Measurements from ENCODE around the gene AMPH. TPM values are rescaled to one million over a fixed set of nuclear protein-coding genes. Genes with fewer than 3 reads are reported as not detected.

The AMPH gene
- total and polyA plus RNA-seq, 9 of the 15 experiments (the other 6 are each of a cell fraction or from before 2014, with no cell fraction given), result 0.03 to 0.35 TPM; not detected in 7

DNA sequence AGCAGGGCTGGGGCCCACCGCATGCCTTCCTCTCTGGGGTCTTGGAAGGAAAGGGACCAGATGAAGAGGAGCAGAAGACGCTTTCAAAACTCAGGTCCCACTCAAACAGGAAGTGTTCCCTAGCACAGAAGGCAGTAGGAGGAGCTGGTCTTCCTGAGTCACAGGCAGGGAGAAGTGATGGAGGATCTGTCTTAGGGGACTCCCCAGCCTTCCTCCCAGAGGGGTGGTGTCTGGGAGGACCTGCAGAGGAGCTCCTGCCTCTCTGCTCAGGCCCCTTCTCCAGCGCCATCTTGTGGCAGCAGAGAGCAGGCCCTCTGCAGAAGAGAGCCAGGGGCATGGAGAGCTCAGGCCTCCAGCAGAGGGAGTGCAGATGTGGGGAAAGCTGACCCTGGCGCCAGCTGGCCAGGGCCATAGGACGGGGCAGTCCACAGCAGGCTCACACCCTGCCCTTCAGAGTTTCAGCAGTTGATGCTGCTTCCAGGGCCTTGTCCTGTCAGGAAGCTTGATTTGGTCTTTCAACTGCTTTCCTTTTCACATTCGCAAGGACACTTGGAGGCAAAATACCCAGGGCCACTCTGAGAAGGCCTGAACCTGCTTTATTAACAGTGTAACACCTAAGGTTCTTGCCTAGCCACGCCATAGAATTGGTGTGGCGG is 295.6 kb downstream of the AMPH start (continued):
- peak; percentile 96 for TF ChIP-seq RREB1 (CRISPR knock-in tag; IDR thresholded peaks at IDR 0.05)
- TF ChIP-seq TAF9B (IDR thresholded peaks at IDR 0.05; ENCODE audit: partially characterized antibody), result peak; percentile 57
- no peak for TF ChIP-seq SRSF7 (optimal IDR thresholded peaks at IDR 0.05; ENCODE audit: low read depth, low read length)
- peak; percentile 95 for TF ChIP-seq XRCC5 (IDR thresholded peaks at IDR 0.05; ENCODE audit: low read depth, low read length)
- no peak for TF ChIP-seq MTF1 (CRISPR knock-in tag; IDR thresholded peaks at IDR 0.05; ENCODE audit: borderline replicate concordance)
- TF ChIP-seq YY1 (IDR thresholded peaks at IDR 0.05; ENCODE audit: borderline replicate concordance in 1 of 3, control insufficient read depth in 1 of 3, extremely low read depth in 1 of 3, insufficient read depth in 3 of 3, insufficient read length in 1 of 3, insufficient replicate concordance in 2 of 3, low read depth in 1 of 3, low read length in 2 of 3), result peak in 2 of 3 experiments; percentile 79 to 80
- TF ChIP-seq MIER1 (IDR thresholded peaks at IDR 0.05; ENCODE audit: low read depth), result peak; percentile 38; the same call in 1 of the 2 replicates
- TF ChIP-seq, protein P1, sequence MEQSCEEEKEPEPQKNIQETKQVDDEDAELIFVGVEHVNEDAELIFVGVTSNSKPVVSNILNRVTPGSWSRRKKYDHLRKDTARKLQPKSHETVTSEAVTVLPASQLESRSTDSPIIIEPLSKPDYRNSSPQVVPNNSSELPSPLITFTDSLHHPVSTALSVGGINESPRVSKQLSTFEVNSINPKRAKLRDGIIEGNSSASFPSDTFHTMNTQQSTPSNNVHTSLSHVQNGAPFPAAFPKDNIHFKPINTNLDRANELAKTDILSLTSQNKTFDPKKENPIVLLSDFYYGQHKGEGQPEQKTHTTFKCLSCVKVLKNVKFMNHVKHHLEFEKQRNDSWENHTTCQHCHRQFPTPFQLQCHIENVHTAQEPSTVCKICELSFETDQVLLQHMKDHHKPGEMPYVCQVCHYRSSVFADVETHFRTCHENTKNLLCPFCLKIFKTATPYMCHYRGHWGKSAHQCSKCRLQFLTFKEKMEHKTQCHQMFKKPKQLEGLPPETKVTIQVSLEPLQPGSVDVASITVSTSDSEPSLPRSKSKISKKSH (CRISPR knock-in tag; IDR thresholded peaks at IDR 0.05), result no peak
- TF ChIP-seq KDM5B (IDR thresholded peaks at IDR 0.05; ENCODE audit: insufficient replicate concordance, low read depth, low read length), result peak; percentile 74
- peak; percentile 67 for TF ChIP-seq ZNF384 (IDR thresholded peaks at IDR 0.05; ENCODE audit: low read depth, low read length)
- TF ChIP-seq SMARCE1 (IDR thresholded peaks at IDR 0.05), result peak; percentile 66; the same call in 1 of the 2 replicates
- peak; percentile 72 for TF ChIP-seq SUPT5H (IDR thresholded peaks at IDR 0.05)
- peak; percentile 76; the same call in 1 of the 2 replicates for TF ChIP-seq ZNF395 (CRISPR knock-in tag; IDR thresholded peaks at IDR 0.05)
- no peak for TF ChIP-seq BMI1 (IDR thresholded peaks at IDR 0.05; ENCODE audit: low read length)
- no peak for TF ChIP-seq ZBTB8A (IDR thresholded peaks at IDR 0.05; ENCODE audit: partially characterized antibody)
- TF ChIP-seq KDM4B (IDR thresholded peaks at IDR 0.05; ENCODE audit: borderline replicate concordance in 2 of 2, low read depth in 1 of 2), result peak in 1 of 2 experiments; percentile 71; a peak in 1 of 4 replicates

Measured in K562 (cell line).